HL-60/S4 (cell line): ENCODE data around the gene ATAT1.

Source experiments
- in situ Hi-C: fragments of 300-500 bp; cut with MboI; formaldehyde crosslinking; loops from 2 replicates; pipeline ENCODE4 v1.14.3; 2022; ENCODE audit warnings: low sequenced_read_pairs

ATAT1 gene

DNA sequence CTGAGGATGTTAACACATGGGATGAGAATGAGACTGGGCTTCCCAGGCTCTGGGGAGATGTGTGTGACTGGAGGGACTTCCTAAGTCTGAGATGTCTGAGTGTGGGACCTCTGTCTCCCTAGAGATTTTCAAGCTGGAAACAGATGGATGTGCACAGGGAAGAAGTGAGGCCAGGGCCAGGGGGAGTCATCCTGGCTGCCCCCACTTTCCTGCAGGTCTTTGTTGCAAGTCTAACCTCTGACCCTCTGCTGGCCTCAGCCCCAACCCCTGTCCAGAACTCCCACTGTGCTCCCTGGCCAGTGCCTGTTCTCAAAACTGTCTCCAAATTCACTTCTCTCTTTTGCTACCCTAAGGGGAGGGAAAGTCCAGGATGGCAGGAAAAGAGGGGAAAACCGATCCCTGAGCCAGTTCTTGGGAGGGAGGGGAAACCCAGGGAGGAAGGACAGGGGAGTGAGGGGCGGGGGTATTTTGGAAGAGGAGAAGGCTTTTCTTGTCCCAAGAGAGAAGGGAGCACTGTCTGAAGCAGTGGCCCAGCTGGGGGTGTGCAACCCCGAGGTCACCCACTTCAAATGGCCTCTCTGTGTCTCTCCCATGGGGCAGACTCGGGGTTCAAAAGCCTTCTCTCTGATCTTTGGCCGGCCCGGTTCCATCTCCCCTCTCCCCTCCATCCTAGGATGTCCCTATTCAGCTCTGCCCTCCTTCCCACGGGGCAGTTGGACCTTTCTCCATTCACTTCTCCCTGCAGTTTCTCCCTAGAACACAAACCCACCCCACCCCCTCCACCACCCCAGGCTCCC is 56.7 kb downstream of the ATAT1 start:
- in situ Hi-C loops: loop anchor here (5.0 kb wide), 1 partner anchor 34 kb away; the partner anchor contains the start of gene MDC1

- in situ Hi-C loops: loop anchor here (5.0 kb wide), 1 partner anchor 33 kb away; the partner anchor contains the start of gene MDC1
Measured at GRCh38 chr6:30683980-30684338, 57.3 kb downstream of the ATAT1 start.

DNA sequence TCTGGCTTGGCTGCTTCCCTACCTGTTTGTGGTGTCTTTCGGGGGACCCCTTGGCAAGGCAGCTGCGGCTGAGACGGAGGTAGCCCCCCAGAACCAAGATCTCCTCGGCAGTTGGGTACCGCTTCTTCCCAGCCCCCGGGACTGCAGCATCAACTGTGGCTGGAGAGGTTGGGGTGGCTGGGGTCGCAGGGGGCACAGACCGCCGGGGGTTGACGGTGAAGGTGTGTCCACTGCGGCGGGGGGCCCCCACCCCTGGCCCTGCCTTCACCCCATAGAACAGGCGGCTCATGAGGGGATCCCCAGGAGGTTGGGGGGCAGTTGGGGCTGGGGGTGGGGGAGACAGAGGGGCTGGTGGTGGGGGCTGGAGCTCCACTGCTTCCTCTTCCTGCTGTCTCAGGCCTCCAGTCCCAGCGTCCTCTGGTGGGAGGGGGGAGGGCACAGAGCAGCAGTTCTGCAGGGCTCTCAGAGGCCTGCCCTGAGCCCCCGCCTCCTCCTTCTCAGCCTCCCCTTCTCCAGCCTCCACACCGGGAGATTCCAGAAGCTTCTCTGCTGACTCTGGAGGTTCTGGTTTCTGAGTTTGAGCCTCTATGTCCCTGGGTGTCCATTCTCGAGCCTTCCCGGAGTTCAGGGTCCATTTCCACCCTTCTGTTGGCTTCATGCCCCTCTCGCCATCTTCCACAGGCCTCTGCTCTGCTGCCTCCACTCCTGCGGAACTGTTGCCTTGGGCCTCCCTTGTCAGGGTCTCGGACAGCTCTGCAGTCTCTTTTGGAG is 57.9 kb downstream of the ATAT1 start:
- in situ Hi-C loops: loop anchor here (5.0 kb wide), 1 partner anchor 33 kb away; the partner anchor contains the start of gene MDC1

DNA sequence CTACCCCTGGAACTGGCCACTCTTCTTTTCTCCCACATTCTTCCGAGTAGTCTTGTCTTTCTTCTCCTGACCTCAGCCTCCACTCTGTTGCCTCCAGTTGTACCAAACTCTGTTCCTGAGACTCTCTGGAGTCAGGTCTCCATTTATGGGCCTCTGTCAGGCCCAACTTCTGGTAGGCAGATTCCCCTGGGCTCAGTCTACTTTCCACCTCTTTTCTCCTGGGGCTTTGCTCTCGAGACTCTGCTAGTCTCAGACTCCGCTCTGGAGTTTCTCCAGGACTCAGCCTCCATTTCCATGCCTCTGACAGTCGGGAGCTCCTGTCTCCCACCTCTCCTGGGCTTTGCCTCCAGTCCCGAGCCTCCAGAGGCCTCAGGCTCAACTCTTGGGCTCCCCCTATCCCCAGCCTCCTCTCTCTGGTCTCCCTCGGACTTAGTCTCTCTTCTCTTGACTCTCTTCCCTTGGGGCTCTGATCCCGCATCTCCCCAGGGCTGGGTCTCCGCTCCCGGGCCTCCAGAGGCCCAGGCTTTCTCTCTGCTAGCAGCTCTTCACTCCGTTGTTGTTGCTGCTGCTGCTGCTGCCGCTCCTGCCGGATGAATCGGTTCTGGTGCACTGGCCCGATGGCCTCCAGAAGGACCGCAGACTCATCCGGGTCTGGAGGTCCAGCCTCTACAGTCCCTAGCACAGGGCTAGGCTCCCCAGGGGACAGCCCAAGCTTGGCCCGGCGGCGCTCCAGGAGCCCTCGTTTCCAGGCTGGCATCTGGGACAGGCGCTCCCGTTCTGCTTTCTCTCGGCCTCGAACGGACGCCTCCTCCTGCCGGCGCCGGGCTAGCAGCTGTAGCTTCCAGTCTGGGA is 58.7 kb downstream of the ATAT1 start:
- in situ Hi-C loops: no loop called here

GRCh38 chr6:30686009-30686907 is 59.6 kb downstream of the ATAT1 start, which contains the start of gene PPP1R18:
Gene PPP1R18, minus strand, starts transcription at chr6:30686645. Its CDS starts 627 bp downstream, at chr6:30686018.
- in situ Hi-C loops: no loop called here

DNA sequence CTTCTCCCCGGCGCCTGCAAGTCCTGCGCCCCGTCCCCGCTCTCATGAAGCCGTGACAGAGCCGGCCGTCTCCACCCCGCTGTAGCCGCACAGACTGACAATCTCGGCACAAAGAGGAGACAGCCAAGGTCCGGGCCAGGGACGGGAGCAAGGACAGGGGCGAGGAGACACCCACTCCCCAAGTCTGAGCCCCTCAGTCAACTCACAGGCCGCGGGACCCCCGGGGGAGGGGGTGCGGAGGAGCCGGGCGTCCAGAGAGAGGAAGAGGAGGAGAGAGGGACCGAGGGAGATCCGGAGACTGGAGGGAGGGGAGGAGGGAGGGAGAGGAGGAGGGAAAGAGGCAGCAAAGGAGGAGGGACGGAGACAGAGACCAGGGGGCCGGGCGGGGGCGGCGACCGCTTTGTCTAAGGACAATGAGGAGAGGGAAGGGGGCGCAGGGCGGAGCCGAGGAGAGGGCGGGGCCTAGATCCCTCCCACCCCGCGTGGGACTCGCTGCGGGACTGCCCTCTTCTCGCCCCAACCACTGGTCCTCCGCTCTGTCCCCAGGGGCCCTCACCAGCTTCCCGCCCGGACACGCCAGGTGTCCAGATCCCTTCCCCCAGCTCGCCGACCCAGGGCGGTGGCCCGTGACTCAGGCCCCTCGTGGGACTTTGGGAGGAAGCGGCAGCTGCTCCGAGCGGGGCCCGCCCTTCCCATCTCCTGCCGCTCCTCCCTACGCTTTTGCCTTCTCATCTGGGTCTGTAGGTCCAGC is 60.4 kb downstream of the ATAT1 start:
- in situ Hi-C loops: no loop called here

DNA sequence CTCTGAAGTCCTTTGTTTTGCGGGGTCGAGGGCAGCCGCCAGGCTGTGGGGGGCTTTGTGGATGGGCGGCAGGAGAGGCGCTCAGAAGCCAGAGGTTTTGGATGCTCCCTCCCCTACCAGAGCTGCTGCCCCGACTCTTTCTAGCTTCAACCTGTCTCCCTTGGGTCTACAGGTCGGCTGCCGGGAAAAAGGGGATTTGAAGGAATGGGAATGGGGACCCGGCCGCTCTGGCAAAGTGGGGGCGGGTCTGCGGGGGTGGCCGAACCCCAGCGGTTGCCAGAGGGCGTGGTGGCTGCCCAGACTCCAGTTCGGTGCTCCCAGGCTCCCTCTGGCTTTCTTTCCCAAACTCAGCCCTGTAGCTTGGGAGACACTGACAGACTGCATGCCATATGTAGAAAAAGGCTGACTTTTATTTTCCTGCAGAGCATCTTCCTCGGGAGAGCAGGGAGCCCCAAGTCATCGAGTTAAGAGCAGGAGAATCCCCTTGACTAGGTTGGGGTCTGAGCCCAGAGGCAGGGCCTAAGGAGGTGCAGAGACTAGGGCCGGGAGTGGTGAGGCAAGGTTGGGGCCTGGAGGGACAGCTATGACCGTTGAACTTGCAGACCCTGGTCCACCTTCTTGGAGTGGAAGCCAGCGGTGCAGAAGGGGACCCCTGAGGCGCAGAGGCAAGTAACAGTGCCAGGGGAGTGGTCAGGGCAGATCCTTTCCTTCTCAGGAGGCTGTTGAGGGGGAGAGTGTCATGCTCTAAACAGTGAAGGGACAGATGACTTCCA is 61.2 kb downstream of the ATAT1 start:
- in situ Hi-C loops: no loop called here

DNA sequence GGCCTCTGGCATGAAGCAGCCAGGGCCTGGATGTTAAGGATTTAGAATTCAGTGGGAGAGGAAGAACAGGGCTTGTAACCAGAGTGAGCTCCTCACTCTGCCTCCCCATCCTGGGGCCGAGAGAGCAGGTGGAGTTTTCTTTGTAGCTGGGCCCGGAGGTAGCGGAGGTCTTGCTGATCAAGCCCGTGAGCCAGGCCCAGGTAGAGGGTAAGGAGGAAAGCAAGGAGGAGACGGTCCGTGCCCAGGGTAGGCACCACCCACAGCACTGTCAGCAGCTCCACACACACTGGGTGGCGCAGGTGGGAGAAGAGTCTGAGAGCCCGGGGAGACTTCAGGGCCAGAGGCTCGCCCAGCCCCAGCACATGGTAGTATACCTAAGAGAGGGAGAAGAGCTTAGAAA is 61.9 kb downstream of the ATAT1 start:
- in situ Hi-C loops: no loop called here

GRCh38 chr6:30689022-30689865 is 62.6 kb downstream of the ATAT1 start:
- in situ Hi-C loops: no loop called here

GRCh38 chr6:30689985-30690384 is 63.3 kb downstream of the ATAT1 start:
- in situ Hi-C loops: no loop called here

GRCh38 chr6:30690403-30691207 is 63.9 kb downstream of the ATAT1 start, which contains the start of gene NRM:
Gene NRM, minus strand, starts transcription at chr6:30690984. Its CDS starts 10 bp downstream, at chr6:30690974.
- in situ Hi-C loops: no loop called here

DNA sequence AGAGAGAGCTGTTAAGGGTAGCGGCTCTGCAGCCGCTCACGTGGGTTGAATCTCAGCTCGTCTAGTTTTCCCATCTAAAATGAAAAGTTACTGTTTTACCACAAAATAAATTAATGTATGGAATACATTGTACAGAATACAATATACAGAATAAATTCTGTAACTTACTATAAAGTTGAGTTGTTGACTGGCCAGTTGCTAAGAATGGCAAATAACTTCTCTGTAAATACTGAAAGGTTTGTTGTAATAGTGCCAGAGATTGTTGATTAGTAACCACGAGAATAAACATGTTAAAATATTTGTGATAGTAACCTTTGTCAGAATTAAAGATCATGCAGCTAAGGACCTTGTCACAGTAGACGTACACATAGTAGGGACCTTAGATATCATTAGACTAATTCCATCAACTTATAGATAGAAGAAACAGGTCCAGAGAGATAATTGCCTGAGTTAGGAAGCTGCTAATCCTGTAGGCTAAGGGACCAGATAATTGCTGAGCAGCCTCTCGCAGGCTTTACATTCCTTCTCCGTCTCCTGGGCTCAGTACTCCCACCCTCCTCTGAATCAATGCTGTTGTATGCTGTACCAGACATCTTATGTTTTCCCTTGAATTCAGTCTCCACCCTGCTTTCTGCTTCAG is 64.7 kb downstream of the ATAT1 start:
- in situ Hi-C loops: no loop called here
